ENCODE measurements around the gene MALL. TPM values are rescaled to one million over a fixed set of nuclear protein-coding genes. Genes with fewer than 3 reads are reported as not detected.
"Not testable (repeated sequence)": the region's sequence is repeated elsewhere in the genome, so short reads cannot be mapped to it uniquely, and the experiment has no call there.

MALL gene
- total RNA-seq, 1 donor from 2014 or later: 35.7 TPM

GRCh38 chr2:110120171-110121051 lies 4.8 kb upstream of the MALL start:
- TF ChIP-seq CTCF (conservative IDR thresholded peaks at IDR 0.05; ENCODE audit: low read depth, low read length): no peak

GRCh38 chr2:110116033-110116710 lies 550 bp upstream of the MALL start:
- peak overlapping the region; percentile 76 for H3K4me3 ChIP-seq (ENCODE audit: low read depth, low read length)
- no peak for DNase-seq (ENCODE audit: low read depth)
- peak; percentile 72 for TF ChIP-seq CTCF (conservative IDR thresholded peaks at IDR 0.05; ENCODE audit: low read depth, low read length)

More at GRCh38 chr2:110120171-110121051, 4.8 kb upstream of the MALL start:
- no peak for DNase-seq (ENCODE audit: low read depth)
- no peak overlapping the region for H3K4me3 ChIP-seq (ENCODE audit: low read depth, low read length)

- TF ChIP-seq CTCF (conservative IDR thresholded peaks at IDR 0.05; ENCODE audit: low read depth, low read length): no peak
- peak overlapping the region; percentile 76 for H3K4me3 ChIP-seq (ENCODE audit: low read depth, low read length)
- DNase-seq (ENCODE audit: low read depth): no peak
These were observed 779 bp downstream of the MALL start for GRCh38 chr2:110114831-110115255.

GRCh38 chr2:110113961-110114591 lies 1.5 kb downstream of the MALL start:
- TF ChIP-seq CTCF (conservative IDR thresholded peaks at IDR 0.05; ENCODE audit: low read depth, low read length): peak; percentile 50
- no peak for DNase-seq (ENCODE audit: low read depth)
- peak overlapping the region; percentile 76 for H3K4me3 ChIP-seq (ENCODE audit: low read depth, low read length)

- H3K4me3 ChIP-seq (ENCODE audit: low read depth, low read length); DNase-seq (ENCODE audit: low read depth): not testable (repeated sequence)
These were observed 7.3 kb downstream of the MALL start for GRCh38 chr2:110108291-110108690.

- no peak for TF ChIP-seq CTCF (conservative IDR thresholded peaks at IDR 0.05; ENCODE audit: low read depth, low read length)
- DNase-seq (ENCODE audit: low read depth): no peak
- no peak overlapping the region for H3K4me3 ChIP-seq (ENCODE audit: low read depth, low read length)
These were observed 8.2 kb downstream of the MALL start for GRCh38 chr2:110107092-110108079.
